ENCODE measurements around the gene RNASE8.
A peak's percentile ranks its signal among the peaks of the same experiment; 100 is the strongest.
"Not testable (repeated sequence)": the region's sequence is repeated elsewhere in the genome, so short reads cannot be mapped to it uniquely, and the experiment has no call there.

The RNASE8 gene

DNA sequence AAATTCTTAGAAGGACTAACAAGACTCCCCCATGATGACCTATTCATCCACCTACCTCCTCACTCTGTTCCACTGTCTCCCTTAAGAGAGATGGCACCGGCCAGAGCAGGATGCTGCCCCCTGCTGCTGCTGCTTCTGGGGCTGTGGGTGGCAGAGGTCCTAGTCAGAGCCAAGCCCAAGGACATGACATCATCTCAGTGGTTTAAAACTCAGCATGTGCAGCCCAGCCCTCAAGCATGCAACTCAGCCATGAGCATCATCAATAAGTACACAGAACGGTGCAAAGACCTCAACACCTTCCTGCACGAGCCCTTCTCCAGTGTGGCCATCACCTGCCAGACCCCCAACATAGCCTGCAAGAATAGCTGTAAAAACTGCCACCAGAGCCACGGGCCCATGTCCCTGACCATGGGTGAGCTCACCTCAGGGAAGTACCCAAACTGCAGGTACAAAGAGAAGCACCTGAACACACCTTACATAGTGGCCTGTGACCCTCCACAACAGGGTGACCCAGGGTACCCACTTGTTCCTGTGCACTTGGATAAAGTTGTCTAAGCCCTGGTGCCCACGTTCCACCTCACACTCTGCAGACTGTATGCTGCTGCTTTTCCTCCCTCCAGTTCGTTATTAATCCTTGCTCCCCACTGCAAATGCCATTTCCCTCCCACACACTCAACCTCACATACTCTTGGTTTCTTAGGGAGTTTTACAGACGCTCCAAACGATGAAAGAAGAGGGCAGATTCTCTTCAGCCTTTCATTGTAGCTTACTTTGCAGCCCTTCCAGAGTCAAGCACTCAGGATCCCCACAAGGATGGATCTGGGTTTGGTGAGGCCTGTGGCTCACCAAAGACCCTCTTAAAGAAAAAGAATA lies at the start of gene RNASE8:
Gene RNASE8 (plus strand): TSS at position 20 of the 873 bp plus-strand sequence. CDS start 71 bp downstream, at position 91.
- no peak for DNase-seq (ENCODE audit: low spot score)

DNA sequence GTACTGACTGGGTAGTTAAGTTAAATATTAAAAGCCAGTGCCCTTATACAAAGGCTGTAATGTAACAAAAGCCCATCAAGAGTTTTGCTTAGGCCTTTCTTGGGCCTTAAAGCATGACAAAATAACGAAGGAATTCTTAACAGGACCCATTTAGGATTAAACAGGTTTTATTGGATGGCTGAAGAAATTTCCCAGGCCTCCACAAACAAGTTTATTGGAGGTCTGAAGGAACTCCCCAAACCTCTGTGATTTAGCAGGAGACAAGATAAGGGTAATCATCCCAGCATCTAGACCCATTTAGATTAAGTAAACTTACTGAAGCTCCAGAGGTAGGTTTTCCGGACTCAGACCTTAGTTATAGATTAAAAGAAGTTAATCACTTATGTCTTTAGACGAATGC lies 47.9 kb upstream of the RNASE8 start:
- DNase-seq (ENCODE audit: low spot score), result not testable (repeated sequence)

DNA sequence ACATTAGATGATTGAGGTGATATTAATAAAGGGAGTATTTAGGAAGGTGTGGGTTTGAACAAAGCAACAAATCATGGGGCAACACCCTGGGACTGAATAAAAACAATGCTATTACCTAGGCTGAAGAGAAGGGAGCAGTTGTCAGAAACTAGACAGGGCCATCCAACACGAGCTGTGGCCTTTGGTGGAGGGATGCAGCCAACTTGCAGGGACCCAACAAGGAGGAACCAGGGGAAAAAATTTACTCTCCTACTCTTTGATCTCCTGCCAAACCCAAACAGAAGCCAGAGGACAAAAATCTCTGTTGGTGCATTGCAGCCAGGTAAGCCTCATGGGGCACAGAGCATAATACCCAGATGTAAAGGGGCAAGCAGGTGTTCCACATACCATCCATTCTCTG lies 46.5 kb upstream of the RNASE8 start:
- DNase-seq (ENCODE audit: low spot score), result no peak

DNA sequence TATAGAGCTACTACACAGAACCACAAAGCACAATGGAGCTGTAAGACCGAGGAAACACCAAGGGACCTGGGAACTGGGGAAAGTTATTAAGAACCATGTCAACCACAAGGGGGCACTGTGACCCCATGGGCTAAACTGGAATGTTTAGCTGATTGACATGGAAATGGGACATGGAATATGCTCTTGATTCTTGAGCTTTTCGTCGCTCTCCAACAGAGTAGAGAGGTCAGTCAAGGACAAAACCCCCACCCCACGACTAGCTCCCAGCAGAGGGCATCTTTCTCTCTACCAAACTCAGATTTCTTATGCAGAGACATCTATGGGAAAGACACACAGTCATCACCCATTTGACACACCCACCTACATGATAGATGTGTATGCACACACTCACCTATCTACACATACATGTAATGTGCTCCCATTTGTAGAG lies 42.8 kb upstream of the RNASE8 start:
- peak; percentile 96 for DNase-seq (ENCODE audit: low spot score)

DNA sequence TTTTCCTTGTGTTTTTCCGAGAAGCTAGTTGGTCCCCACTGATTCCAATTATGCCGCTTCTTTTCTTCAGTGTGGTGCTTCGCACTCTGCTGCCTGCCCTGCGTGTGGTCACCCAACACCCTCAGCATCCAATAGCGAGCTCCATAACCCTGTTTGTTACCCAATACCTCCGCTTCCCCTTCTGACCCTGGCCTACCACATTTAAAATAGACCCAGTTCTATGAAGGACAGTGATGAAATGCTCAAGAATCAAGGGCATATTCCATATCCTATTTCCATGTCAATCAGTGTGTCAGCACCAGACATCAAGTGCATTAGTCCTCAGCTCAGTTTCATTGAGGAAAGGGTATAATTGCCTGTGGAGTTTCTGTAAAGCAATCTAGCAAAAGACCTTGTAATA lies 42.3 kb upstream of the RNASE8 start:
- DNase-seq (ENCODE audit: low spot score), result peak; percentile 48

DNA sequence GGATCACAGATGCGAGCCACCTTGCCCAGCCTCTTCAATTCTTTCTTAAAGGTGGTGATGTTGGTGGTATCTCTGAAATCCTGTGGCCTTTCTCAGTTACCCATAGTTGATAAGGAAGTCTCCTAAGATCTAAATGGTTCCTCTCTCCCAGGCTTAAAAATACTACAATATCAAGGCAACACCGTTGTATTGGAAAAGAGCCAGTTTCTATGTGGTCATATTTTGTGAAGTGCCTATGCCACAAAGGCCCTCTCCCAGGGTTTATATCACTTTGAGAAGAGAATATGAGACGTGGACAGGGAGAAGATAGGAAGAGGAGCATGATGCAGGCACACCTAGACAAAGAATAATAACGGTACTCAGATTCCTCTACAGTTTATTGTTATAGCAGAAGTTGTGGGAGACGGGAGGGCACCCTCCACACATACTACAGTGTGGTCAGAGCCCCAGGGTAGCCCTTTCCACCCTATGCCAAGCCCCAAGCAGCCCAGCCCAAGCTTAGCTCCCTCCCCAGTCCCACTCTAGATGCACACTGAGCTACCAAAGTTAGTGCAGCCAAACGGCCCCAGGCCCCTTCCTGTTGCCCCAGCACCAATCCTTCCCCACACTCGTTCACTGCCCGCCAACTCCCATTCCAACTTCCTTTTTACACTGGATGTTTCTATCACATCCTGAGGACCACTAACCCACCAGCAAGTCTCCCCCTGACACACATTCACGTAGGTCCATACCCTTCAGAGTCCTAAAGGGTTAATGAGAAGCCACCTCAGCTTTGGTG lies 41.0 kb upstream of the RNASE8 start:
- no peak for DNase-seq (ENCODE audit: low spot score)

- peak; percentile 45 for DNase-seq (ENCODE audit: low spot score)
These were observed 39.9 kb upstream of the RNASE8 start for GRCh38 chr14:21017528-21018245.

- DNase-seq (ENCODE audit: low spot score), result no peak
These were observed 39.3 kb upstream of the RNASE8 start for GRCh38 chr14:21018286-21018685.

GRCh38 chr14:21018781-21019180 lies 38.8 kb upstream of the RNASE8 start:
- no peak for DNase-seq (ENCODE audit: low spot score)

DNA sequence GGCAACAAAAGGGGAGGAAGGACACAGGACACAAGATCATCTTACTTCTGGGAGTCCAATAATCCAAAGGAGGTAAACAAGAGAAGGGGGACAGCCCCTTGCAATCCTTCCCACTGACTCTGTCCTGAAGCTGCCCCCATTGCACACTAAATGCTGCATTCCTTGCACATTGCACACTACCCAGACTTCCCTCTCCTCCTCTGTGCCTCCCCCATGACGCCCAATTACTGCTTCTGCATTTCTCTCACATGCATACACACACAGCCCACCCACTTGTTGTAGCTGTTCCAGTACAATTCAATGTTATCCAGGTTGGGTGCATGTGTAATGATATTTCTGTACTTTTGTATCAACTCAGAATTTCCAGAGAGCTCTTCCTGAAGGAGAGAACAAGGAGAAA lies 38.3 kb upstream of the RNASE8 start:
- no peak for DNase-seq (ENCODE audit: low spot score)

GRCh38 chr14:21020977-21021545 lies 36.6 kb upstream of the RNASE8 start:
- no peak for DNase-seq (ENCODE audit: low spot score)

DNA sequence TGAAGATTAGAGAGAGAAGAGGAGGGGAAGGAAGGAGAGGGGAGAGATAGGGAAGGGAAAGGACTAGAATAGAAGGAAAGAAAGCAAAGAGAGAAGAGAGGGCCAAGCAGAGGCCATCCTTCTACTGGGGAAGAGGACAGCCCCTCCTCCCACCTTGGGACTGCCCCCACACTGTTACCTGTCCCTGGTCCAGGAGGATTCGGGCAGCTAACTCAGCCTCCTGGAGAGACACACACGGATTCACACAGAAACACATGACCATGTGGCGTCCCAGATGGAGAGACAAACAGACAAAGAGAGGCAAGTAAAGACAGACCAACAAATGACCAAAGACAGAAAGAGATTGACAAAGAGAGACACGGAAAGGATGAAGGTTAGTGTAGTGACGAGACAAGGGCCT lies 34.9 kb upstream of the RNASE8 start:
- no peak for DNase-seq (ENCODE audit: low spot score)

- DNase-seq (ENCODE audit: low spot score), result peak; percentile 81
These were observed 34.4 kb upstream of the RNASE8 start for GRCh38 chr14:21023174-21023573.

DNA sequence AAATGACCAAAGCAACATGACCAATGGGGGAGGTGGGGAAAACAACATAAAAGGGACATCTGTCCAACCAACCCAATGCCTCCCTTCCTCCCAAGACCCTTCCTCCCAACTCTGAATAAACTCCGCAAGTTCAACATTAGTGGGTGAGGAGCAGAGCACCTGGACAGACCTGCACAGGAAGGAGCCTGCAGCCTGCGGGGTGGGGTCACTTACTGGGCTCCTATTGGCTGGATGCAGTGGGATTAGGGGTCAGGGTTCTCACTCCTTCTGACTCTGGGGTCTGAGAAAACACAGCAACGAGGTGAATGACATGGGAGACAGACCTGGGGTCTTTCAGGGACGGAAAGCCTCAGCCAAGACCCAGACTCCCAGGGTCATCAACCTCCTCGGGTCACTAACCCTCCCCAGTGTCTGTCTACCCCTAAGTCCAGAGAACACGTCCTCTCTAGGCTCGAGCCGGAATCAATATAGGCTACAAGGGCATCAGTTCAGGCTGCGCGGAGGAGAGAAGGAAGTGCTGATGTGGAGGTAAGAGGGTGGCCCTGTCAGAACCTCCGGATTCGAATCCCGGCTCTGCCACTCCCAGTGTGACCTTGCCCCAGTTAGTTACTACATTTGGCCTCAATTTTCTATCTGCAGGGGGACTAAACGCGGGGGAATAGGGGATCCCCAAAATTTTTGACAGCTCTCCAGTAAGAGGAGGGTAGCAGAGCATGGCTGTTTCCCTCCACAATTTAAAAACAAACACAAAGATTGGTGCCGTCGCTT lies 33.6 kb upstream of the RNASE8 start:
- DNase-seq (ENCODE audit: low spot score), result no peak

GRCh38 chr14:21024585-21025370 lies 32.8 kb upstream of the RNASE8 start, which contains the start of gene NDRG2:
NDRG2 (minus strand) TSS chr14:21025061; CDS start chr14:21023315, 1,746 bp downstream.
- DNase-seq (ENCODE audit: low spot score), result peak; percentile 79

- peak; percentile 83 for DNase-seq (ENCODE audit: low spot score)
These were observed 32.0 kb upstream of the RNASE8 start for GRCh38 chr14:21025371-21026273.

DNA sequence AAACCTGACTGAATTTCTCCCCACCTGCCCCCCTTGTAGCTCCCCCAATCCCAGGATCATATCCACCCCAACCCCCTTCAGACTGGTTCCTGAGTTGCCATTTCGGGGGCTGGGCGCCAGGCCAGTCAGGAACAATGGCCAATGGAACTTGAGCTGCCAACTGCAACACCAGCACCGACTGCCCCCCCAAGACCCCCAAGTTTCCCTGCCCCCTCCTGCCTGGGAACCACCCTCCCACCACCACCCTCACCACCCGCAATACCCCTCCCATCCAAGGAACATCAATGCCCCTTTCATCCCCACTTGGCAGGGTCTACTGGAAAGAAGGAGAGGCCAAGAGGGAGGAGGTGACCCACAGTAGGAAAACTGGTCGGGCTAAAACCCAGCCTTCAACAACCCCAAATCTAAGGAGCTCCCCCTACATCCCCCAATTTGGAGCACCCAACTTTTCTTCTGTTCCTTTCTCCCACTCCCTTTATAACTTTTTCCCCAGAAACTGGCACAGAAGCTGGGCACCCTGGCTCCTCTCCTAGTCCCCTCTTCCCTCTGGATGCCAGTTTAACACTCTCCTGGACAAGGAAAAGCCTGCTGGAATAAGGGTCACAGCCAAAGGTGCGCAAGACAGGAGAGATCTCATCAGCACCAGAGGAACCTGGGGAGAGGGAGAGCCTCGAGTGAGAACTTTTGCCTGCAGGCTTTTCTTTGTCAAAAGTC lies 31.2 kb upstream of the RNASE8 start:
- DNase-seq (ENCODE audit: low spot score), result peak; percentile 94

GRCh38 chr14:21026988-21027315 lies 30.7 kb upstream of the RNASE8 start:
- DNase-seq (ENCODE audit: low spot score), result no peak

- no peak for DNase-seq (ENCODE audit: low spot score)
These were observed 27.7 kb upstream of the RNASE8 start, which contains the start of gene TPPP2 for GRCh38 chr14:21029917-21030316. TPPP2 (plus strand) TSS chr14:21030217; CDS start chr14:21030582, 365 bp downstream.

All from Ammon's horn (tissue), 1 donor.